Measurements from ENCODE around the gene DENND1A. TPM values are rescaled to one million over a fixed set of nuclear protein-coding genes. Genes with fewer than 3 reads are reported as not detected.

DENND1A gene
- total and polyA plus RNA-seq, 2 experiments from 2014 or later = 13.1 to 28.7 TPM

DNA sequence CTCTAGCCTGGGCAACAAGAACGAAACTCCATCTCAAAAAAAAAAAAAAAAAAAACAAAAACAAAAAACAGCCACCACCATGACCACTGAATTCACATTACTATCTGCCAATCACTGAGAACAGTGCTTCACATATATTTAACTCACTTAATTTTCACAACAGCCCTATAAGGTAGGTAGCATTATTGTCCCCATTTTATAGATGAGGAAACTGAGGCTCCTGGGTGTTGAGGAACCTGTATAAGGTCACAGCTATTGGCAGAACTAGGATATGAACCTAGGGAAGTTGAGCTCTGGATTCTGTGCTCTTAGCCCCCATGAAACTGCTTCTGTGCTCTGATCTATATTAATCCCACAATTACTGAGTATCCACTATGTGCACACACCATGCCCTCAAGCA is 290.2 kb downstream of the DENND1A start:
- H3K27me3 ChIP-seq (ENCODE audit: insufficient read depth) = no peaks in the 10 kb centered on the region
- Mint-ChIP-seq H3K4me3 (no peak overlapping the region), H3K4me1 (peaks cover 11% of the 10 kb centered on the region; the same call in 2 of the 3 replicates), H3K27ac (no peak overlapping the region), H3K27me3 (ENCODE audit: insufficient read depth, low read depth, poor library complexity) (no peaks in the 10 kb centered on the region), H3K36me3 (ENCODE audit: low read depth) (no peaks in the 10 kb centered on the region; the same call in 2 of the 3 replicates), H3K9me3 (no peaks in the 10 kb centered on the region)
- no peak overlapping the region for H3K4me3 ChIP-seq
- H3K4me2 ChIP-seq = no peak overlapping the region
- TF ChIP-seq ZNF331 (CRISPR knock-in tag; IDR thresholded peaks at IDR 0.05; ENCODE audit: low read depth) (no peak), EZH2 (IDR thresholded peaks at IDR 0.05; ENCODE audit: low read depth, unreplicated experiment) (no peak), POLR2AphosphoS5 (IDR thresholded peaks at IDR 0.05; ENCODE audit: low read depth) (no peak), JUNB (IDR thresholded peaks at IDR 0.05; ENCODE audit: unreplicated experiment) (no peak), STAT1 (IDR thresholded peaks at IDR 0.05; ENCODE audit: unreplicated experiment) (no peak), EZH2phosphoT487 (IDR thresholded peaks at IDR 0.05; ENCODE audit: unreplicated experiment) (no peak), REST (IDR thresholded peaks at IDR 0.05; ENCODE audit: unreplicated experiment) (no peak)
- TF ChIP-seq, protein P1, sequence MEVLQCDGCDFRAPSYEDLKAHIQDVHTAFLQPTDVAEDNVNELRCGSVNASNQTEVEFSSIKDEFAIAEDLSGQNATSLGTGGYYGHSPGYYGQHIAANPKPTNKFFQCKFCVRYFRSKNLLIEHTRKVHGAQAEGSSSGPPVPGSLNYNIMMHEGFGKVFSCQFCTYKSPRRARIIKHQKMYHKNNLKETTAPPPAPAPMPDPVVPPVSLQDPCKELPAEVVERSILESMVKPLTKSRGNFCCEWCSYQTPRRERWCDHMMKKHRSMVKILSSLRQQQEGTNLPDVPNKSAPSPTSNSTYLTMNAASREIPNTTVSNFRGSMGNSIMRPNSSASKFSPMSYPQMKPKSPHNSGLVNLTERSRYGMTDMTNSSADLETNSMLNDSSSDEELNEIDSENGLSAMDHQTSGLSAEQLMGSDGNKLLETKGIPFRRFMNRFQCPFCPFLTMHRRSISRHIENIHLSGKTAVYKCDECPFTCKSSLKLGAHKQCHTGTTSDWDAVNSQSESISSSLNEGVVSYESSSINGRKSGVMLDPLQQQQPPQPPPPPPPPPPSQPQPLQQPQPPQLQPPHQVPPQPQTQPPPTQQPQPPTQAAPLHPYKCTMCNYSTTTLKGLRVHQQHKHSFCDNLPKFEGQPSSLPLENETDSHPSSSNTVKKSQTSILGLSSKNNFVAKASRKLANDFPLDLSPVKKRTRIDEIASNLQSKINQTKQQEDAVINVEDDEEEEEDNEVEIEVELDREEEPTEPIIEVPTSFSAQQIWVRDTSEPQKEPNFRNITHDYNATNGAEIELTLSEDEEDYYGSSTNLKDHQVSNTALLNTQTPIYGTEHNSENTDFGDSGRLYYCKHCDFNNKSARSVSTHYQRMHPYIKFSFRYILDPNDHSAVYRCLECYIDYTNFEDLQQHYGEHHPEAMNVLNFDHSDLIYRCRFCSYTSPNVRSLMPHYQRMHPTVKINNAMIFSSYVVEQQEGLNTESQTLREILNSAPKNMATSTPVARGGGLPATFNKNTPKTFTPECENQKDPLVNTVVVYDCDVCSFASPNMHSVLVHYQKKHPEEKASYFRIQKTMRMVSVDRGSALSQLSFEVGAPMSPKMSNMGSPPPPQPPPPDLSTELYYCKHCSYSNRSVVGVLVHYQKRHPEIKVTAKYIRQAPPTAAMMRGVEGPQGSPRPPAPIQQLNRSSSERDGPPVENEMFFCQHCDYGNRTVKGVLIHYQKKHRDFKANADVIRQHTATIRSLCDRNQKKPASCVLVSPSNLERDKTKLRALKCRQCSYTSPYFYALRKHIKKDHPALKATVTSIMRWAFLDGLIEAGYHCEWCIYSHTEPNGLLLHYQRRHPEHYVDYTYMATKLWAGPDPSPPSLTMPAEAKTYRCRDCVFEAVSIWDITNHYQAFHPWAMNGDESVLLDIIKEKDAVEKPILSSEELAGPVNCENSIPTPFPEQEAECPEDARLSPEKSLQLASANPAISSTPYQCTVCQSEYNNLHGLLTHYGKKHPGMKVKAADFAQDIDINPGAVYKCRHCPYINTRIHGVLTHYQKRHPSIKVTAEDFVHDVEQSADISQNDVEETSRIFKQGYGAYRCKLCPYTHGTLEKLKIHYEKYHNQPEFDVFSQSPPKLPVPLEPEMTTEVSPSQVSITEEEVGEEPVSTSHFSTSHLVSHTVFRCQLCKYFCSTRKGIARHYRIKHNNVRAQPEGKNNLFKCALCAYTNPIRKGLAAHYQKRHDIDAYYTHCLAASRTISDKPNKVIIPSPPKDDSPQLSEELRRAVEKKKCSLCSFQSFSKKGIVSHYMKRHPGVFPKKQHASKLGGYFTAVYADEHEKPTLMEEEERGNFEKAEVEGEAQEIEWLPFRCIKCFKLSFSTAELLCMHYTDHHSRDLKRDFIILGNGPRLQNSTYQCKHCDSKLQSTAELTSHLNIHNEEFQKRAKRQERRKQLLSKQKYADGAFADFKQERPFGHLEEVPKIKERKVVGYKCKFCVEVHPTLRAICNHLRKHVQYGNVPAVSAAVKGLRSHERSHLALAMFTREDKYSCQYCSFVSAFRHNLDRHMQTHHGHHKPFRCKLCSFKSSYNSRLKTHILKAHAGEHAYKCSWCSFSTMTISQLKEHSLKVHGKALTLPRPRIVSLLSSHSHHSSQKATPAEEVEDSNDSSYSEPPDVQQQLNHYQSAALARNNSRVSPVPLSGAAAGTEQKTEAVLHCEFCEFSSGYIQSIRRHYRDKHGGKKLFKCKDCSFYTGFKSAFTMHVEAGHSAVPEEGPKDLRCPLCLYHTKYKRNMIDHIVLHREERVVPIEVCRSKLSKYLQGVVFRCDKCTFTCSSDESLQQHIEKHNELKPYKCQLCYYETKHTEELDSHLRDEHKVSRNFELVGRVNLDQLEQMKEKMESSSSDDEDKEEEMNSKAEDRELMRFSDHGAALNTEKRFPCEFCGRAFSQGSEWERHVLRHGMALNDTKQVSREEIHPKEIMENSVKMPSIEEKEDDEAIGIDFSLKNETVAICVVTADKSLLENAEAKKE (CRISPR knock-in tag; IDR thresholded peaks at IDR 0.05) = no peak
- H4K20me1 ChIP-seq (replicated peaks; ENCODE audit: insufficient read depth) = peaks cover 9% of the 10 kb centered on the region; the same call in 1 of the 2 replicates
- DNase-seq (ENCODE audit: low spot score) (no peak), ATAC-seq (no peak)
- H3K27ac ChIP-seq (ENCODE audit: low read depth) = no peak overlapping the region
- H3K36me3 ChIP-seq (ENCODE audit: insufficient read depth) = no peaks in the 10 kb centered on the region
- no peaks in the 10 kb centered on the region for H3K9me2 ChIP-seq (ENCODE audit: insufficient read depth)
- no peaks in the 10 kb centered on the region for H3K79me2 ChIP-seq (replicated peaks; ENCODE audit: insufficient read depth)
- no peak overlapping the region for H2AFZ ChIP-seq
- no peaks in the 10 kb centered on the region for H3F3A ChIP-seq (replicated peaks; ENCODE audit: low read depth)
- H3K4me1 ChIP-seq (ENCODE audit: insufficient read depth) = no peaks in the 10 kb centered on the region
